Neutrophil (primary cell): ENCODE results near the gene HNRNPAB.
"Not testable (repeated sequence)": the region's sequence is repeated elsewhere in the genome, so short reads cannot be mapped to it uniquely, and the experiment has no call there.

Experiments used
- H3K27ac ChIP-seq: fragments of 200-600 bp; sonication (generic); 2 replicates; pipeline ENCODE4 v1.5.1; 2016; ENCODE audit warnings: mild to moderate bottlenecking, moderate library complexity
- H3K27me3 ChIP-seq: fragments of 200-600 bp; sonication (generic); 2 replicates; pipeline ENCODE4 v1.6.0; 2016; ENCODE audit warnings: mild to moderate bottlenecking
- H3K36me3 ChIP-seq: fragments of 200-600 bp; sonication (generic); 2 replicates; pipeline ENCODE4 v1.5.1; 2017
- H3K4me1 ChIP-seq, 2 experiments: fragments of 200-600 bp in 1 of 2; sonication (generic) in 1 of 2; 1 replicate in 1 of 2; 2 replicates in 1 of 2; pipeline versions ENCODE4 v1.5.1 to v1.6.1; 2013 to 2016; ENCODE audit warnings: low read depth in 1 of 2, low read length in 1 of 2, mild to moderate bottlenecking in 1 of 2, moderate library complexity in 1 of 2; ENCODE audit not compliant: control insufficient read depth in 1 of 2, insufficient read depth in 1 of 2
- H3K4me3 ChIP-seq, 2 experiments: fragments of 200-600 bp in 1 of 2; sonication (generic) in 1 of 2; 1 replicate in 1 of 2; 2 replicates in 1 of 2; pipeline ENCODE4 v1.5.1; 2013 to 2016; ENCODE audit warnings: low read depth in 1 of 2, low read length in 1 of 2, mild to moderate bottlenecking in 1 of 2, moderate library complexity in 1 of 2
- H3K9me3 ChIP-seq: fragments of 200-600 bp; sonication (generic); 2 replicates; pipeline ENCODE4 v1.5.1; 2016
- TF ChIP-seq, protein P1 (sequence below): fragments of 200-600 bp; sonication (generic); IDR thresholded peaks from 2 replicates; pipeline ENCODE4 v1.5.1; 2016; ENCODE audit warnings: antibody characterized with exemption

The HNRNPAB gene

DNA sequence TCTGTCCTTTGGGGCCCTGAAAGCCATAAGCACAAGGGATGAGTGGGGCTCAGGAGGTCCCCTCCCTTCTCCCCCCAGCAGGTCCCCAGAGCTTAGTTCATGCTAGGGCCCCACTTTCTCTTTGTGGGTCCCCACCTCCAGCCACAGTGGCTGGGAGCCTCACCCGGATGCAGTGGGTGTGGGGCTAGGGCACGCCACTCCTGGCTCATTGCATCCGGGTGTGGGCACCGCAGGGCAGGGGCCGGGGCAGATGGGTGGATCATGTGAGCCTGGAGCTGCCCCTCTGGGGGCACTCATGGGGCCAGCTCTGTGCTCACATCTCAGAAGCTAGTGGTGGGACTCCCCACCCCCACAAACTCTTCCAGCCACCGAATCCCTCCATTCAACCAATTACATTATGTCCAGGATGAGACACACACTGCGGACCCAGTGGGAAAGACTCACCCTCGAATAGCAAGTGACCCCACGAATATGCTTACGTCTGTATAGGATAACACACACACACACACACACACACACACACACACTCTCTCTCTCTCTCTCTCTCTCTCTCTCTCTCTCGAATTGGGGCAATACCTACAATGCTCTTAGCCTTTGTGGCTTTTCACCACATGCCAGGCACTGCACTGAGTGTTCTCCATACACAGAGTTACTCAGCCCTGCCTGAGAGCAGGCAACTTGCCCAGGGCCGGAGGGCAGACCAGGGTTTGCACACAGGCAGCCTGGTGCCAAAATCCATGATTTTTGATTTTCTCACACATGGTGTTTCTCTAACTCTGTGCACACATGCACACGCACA lies 45.1 kb downstream of the HNRNPAB start:
- no peak overlapping the region for H3K27ac ChIP-seq
- H3K9me3 ChIP-seq, result no peaks in the 10 kb centered on the region
- H3K36me3 ChIP-seq, result no peaks in the 10 kb centered on the region
- H3K4me1 ChIP-seq, result peaks cover 5 to 6% of the 10 kb centered on the region in 2 experiments
- no peak overlapping the region for H3K4me3 ChIP-seq
- TF ChIP-seq, protein P1, sequence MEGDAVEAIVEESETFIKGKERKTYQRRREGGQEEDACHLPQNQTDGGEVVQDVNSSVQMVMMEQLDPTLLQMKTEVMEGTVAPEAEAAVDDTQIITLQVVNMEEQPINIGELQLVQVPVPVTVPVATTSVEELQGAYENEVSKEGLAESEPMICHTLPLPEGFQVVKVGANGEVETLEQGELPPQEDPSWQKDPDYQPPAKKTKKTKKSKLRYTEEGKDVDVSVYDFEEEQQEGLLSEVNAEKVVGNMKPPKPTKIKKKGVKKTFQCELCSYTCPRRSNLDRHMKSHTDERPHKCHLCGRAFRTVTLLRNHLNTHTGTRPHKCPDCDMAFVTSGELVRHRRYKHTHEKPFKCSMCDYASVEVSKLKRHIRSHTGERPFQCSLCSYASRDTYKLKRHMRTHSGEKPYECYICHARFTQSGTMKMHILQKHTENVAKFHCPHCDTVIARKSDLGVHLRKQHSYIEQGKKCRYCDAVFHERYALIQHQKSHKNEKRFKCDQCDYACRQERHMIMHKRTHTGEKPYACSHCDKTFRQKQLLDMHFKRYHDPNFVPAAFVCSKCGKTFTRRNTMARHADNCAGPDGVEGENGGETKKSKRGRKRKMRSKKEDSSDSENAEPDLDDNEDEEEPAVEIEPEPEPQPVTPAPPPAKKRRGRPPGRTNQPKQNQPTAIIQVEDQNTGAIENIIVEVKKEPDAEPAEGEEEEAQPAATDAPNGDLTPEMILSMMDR, result no peak
- H3K27me3 ChIP-seq, result no peaks in the 10 kb centered on the region

DNA sequence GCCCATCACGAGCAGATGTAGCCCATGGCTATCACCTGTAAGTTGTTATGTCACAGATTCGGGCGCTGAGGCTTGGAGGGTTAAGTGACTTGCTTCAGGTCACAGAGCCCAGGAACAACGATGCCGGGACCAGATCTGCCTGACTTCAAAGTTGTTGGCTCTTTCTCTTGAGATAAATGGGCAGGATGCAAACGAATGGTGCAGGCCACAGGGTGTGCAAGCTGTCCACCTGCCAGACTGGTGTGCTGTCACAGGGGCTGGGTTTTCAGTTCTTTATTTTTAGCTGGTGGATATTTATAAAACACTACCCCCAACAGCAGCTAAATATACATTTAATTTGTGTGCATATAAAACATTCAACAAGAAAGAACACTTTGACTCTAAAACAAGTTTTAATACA lies 45.9 kb downstream of the HNRNPAB start:
- H3K4me1 ChIP-seq, result no peaks in the 10 kb centered on the region
- no peak overlapping the region for H3K27ac ChIP-seq
- no peaks in the 10 kb centered on the region for H3K9me3 ChIP-seq
- H3K4me3 ChIP-seq, result no peak overlapping the region
- H3K27me3 ChIP-seq, result no peaks in the 10 kb centered on the region
- TF ChIP-seq, protein P1, result no peak
- H3K36me3 ChIP-seq, result no peaks in the 10 kb centered on the region

DNA sequence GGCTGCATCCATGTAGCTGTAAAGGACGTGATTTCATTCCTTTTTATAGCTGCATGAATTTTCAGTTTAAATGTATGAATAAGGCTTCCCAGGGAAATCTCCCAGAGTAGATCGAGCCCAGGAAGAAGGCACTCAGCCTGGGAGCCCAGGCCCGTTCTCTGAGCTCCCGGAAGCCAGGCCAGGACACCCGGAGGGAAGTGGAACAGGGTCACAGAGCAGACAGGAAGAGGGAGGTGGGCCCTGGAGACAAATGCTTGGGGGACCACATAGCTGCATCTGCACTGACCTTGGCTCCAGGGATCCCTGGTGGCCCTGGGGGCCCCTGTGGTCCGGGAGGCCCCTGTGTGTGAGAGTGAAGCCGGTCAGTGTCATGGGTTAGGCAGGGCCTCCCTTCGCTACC lies 47.9 kb downstream of the HNRNPAB start:
- H3K4me1 ChIP-seq, result no peaks in the 10 kb centered on the region

DNA sequence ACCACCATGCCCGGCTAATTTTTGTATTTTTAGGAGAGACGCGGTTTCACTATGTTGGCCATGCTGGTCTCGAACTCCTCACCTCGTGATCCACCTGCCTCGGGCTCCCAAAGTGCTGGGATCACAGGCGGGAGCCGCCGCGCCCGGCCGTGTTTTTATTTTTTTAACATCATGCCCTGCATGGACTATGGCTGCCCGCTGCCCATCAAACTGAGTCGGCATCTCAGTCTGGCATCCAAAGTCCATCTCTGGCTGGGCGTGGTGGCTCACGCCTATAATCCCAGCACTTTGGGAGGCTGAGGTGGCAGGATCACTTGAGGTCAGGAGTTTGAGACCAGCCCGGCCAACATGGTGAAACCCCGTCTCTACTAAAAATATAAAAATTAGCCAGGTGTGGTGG lies 49.3 kb downstream of the HNRNPAB start:
- not testable (repeated sequence) for H3K4me1 ChIP-seq, H3K9me3 ChIP-seq, H3K4me3 ChIP-seq, H3K27ac ChIP-seq, H3K36me3 ChIP-seq, H3K27me3 ChIP-seq

More for the DNA sequence above, 47.9 kb downstream of the HNRNPAB start:
- Histone ChIP-seq H3K9me3 (no peaks in the 10 kb centered on the region), H3K4me3 (no peak overlapping the region), H3K36me3 (no peaks in the 10 kb centered on the region), H3K27me3 (no peaks in the 10 kb centered on the region), H3K27ac (no peak overlapping the region)
- TF ChIP-seq, protein P1, result no peak

DNA sequence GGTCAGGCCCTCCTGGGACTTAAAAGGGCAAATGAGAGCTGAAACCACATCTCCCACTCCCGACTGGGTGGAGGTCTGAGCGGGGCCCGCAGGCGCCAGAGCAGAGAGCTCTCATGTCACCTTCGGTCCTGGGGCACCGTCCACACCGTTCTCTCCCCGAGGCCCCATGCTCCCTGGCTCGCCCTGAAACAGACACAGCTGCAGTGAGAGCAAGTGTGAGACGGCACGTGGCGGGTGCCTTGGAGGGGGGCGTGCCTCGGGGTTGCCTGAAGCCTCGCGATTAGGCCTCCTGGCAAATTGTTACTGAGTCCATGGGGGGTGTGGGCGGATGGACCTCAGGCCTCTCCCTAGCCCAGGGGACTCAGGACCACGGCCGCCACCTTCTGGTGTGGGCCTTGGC lies 52.4 kb downstream of the HNRNPAB start:
- TF ChIP-seq, protein P1, result no peak
- H3K4me3 ChIP-seq, result no peak overlapping the region
- H3K27ac ChIP-seq, result no peak overlapping the region
- H3K4me1 ChIP-seq, result no peaks in the 10 kb centered on the region
- no peaks in the 10 kb centered on the region for H3K36me3 ChIP-seq
- no peaks in the 10 kb centered on the region for H3K9me3 ChIP-seq
- H3K27me3 ChIP-seq, result no peaks in the 10 kb centered on the region

DNA sequence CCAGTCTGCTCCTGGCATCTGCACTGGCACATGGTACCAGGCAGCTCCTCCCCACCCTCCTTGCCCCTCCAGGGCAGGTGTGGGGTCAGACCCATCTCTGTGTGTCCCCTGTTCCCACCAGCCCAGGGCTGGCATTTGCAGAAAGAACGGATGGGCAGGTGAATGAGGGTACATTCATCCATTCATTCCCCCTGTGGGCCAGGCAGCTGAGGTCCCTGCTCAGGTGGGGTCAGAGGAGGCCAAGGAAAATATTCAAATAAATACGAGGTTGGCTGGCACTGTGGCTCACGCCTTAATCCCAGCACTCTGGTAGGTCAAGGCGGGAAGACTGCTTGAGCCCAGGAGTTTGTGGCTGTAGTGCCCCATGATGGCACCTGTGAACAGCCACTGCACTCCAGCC lies 53.3 kb downstream of the HNRNPAB start:
- Histone ChIP-seq H3K27me3 (no peaks in the 10 kb centered on the region), H3K36me3 (no peaks in the 10 kb centered on the region), H3K4me3 (no peak overlapping the region), H3K9me3 (no peaks in the 10 kb centered on the region), H3K27ac (no peak overlapping the region), H3K4me1 (no peaks in the 10 kb centered on the region)
- TF ChIP-seq, protein P1, result no peak
